GM12892 (cell line): ENCODE measurements around the gene FBXO22.
"Not testable (repeated sequence)": the region's sequence is repeated elsewhere in the genome, so short reads cannot be mapped to it uniquely, and the experiment has no call there.

ENCODE experiments used
- POLR2A ChIP-seq: IDR thresholded peaks from 2 replicates; pipeline ENCODE4 v1.6.1; 2011; ENCODE audit warnings: low read depth, low read length, control low read depth
- TAF1 ChIP-seq: IDR thresholded peaks from 2 replicates; pipeline ENCODE4 v1.6.1; 2011; ENCODE audit warnings: low read depth, mild to moderate bottlenecking, control low read depth, low read length, borderline replicate concordance

- TF ChIP-seq POLR2A, TAF1: not testable (repeated sequence)
Measured at GRCh38 chr15:75866045-75866444, 37.6 kb upstream of the FBXO22 start.
